Fibroblast of pulmonary artery (primary cell): ENCODE data around the gene KCNN3.

Experiments
- DNase-seq: peaks from one replicate; pipeline ENCODE4 v3.0.0-alpha.2; 2010; ENCODE audit warnings: low read depth
- H3K4me3 ChIP-seq: replicated peaks from 2 replicates; pipeline ENCODE4 v1.5.1; 2011; ENCODE audit warnings: low read depth, mild to moderate bottlenecking, control low read depth, low read length, moderate library complexity
- TF ChIP-seq, protein P1 (sequence below): IDR thresholded peaks from 2 replicates; pipeline ENCODE4 v1.5.1; 2011; ENCODE audit warnings: mild to moderate bottlenecking, control low read depth, low read length, inconsistent platforms; ENCODE audit errors: missing control alignments

Gene KCNN3

DNA sequence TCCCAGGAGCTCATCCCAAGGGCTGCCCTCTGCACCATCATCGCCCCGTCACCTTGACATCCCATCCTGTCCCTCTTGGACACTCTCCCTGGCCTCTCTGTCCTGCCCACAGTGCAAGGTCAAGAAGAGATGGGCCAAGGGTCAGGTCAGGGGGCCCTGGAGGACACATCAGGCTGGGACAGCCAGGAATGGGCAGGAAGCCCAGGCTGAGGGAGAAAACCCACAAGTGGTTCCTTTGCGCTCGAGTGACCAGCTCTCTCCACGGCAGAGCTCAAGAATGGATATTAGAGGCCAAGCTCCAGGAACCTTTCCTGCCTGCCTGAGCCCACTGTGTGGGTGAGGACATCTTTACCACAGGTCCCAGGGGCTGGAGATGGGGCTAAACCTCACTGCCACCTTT is 41.0 kb downstream of the KCNN3 start:
- H3K4me3 ChIP-seq, result no peak overlapping the region
- no peak for DNase-seq
- TF ChIP-seq, protein P1, sequence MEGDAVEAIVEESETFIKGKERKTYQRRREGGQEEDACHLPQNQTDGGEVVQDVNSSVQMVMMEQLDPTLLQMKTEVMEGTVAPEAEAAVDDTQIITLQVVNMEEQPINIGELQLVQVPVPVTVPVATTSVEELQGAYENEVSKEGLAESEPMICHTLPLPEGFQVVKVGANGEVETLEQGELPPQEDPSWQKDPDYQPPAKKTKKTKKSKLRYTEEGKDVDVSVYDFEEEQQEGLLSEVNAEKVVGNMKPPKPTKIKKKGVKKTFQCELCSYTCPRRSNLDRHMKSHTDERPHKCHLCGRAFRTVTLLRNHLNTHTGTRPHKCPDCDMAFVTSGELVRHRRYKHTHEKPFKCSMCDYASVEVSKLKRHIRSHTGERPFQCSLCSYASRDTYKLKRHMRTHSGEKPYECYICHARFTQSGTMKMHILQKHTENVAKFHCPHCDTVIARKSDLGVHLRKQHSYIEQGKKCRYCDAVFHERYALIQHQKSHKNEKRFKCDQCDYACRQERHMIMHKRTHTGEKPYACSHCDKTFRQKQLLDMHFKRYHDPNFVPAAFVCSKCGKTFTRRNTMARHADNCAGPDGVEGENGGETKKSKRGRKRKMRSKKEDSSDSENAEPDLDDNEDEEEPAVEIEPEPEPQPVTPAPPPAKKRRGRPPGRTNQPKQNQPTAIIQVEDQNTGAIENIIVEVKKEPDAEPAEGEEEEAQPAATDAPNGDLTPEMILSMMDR, result no peak

DNA sequence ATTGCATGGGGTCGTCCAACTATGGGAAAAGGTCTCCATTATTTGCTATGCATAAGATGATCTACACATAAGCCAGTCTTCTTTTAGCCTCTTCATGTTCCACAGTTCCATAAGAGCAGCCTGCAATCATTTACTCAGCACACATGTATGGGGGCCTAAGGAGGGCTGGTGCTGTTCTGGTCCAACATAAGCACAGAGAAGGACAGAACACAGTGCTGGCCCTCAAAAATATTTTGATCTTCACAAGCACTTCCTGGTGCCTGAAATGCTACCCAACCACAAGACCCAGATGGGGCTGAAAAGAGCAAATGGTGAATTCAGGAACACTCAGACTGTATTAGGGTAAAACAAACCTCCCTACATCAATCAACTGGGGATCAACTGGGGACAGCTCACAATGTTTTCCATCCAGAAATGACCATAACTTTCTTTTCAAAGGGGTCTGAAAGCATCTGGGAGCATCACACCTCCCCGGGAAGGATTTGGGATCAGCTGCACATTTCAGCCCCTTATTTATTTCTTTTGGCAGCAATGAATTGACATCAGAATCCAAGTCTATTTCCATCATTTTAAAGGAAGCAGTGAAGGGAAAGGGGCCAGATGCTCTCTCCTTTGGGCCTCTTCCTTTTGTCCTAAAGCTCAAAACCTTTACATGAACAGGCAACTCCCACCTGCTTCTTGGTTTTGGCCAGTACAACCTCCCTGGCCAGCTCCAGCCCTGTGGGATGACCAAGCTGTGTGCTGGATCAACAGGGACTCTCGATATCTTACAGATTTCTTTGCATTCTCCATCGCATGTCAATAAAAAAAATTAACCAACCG is 45.7 kb downstream of the KCNN3 start:
- TF ChIP-seq, protein P1, result no peak
- no peak overlapping the region for H3K4me3 ChIP-seq
- DNase-seq, result no peak

DNA sequence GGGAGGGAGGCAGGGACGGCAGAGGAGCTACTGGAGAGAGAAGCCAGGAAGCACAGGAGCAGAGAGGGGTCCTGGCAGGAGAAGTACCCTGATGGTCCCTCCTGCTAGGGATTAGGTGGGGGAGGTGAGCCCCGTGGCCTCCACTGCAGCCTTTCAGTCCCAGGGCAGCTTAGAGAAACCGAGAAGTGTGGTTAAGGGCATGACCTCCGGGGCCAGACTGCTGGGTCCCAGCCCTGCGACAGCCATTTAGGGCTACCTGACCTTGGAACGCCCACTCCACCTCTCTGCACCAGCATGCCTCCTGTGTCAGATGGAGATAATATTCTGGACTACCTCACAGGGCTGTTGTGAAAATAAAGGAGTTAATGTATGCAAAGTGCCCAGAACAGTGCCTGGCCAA is 47.4 kb downstream of the KCNN3 start:
- TF ChIP-seq, protein P1, result no peak
- no peak overlapping the region for H3K4me3 ChIP-seq
- DNase-seq, result no peak

DNA sequence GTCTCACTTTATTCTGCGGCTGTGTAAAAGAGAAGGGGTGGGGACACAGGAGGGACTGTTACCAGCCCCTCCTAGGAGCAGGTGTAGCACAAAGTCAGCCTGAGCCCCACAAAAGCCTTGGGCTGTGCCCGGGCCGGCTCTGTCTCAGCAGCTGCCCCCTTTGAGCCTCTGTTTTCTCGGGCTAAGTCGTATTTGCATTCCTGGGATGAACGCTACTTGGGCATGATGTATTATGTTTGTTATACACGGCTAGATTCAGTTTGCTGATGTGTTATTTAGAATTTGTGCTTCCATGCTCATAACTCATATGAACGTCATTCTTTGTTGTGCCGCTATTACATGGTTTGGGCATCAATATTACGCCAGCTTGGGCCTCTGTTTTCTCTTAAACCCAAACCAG is 47.8 kb downstream of the KCNN3 start:
- no peak for DNase-seq
- no peak overlapping the region for H3K4me3 ChIP-seq
- TF ChIP-seq, protein P1, result no peak

DNA sequence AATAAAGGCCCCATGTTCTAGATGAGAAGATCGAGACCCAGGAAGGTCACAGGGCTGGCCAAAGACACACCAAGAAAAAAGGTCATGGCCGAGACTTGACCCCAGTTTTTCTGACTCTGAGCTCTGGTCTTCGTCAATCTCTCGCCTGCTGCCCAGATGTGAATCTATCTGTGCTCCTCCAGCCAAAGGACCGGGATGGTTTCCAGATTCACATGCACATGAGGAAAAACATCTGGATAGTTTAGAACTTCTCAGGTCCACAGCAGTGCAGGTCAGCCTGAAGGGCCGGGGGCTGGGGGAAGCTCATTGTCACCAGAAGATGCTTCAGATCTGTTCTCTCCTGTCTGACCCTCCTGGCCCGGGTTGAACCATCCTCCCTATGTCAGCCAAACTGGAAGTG is 49.0 kb downstream of the KCNN3 start:
- no peak for DNase-seq
- TF ChIP-seq, protein P1, result no peak

DNA sequence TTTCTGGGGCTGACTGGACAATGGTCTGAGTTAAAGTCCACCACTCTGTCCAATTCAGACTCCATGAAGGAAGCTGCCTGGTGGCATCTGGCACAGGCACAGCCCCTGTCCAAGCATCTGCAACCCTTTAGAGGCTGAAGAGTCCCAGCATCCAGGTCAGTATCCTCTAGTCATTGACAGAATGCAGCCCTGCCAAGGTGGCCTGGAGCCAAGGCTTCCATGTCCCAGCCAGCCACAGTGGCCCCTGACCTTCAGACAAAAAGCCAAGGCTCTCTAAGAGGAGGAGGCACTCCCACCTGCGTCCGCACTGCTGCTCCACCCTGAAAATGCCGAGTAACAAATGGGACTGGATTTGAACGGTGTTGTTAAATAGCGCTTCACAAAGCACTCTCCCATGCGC is 49.4 kb downstream of the KCNN3 start:
- TF ChIP-seq, protein P1, result no peak
- DNase-seq, result no peak

More for the DNA sequence above, 49.0 kb downstream of the KCNN3 start:
- no peak overlapping the region for H3K4me3 ChIP-seq

More for the DNA sequence above, 49.4 kb downstream of the KCNN3 start:
- no peak overlapping the region for H3K4me3 ChIP-seq
